PFSK-1 (cell line): ENCODE data around the gene ARF5.

ENCODE experiments used
- FOXP2 ChIP-seq: optimal IDR thresholded peaks from 2 replicates; pipeline ENCODE3; 2011; ENCODE audit warnings: borderline replicate concordance, control low read depth, inconsistent platforms; ENCODE audit not compliant: insufficient read depth; ENCODE audit errors: extremely low read length, extremely low read depth
- POLR2AphosphoS5 ChIP-seq: IDR thresholded peaks from 2 replicates; pipeline ENCODE4 v1.6.1; 2012; ENCODE audit warnings: low read depth, mild to moderate bottlenecking, control low read depth, low read length, moderate library complexity
- REST ChIP-seq, 2 experiments: IDR thresholded peaks; 2 replicates each; pipeline versions ENCODE4 v1.6.1 to v1.8.0; 2011 to 2012; ENCODE audit warnings: low read depth in 2 of 2, low read length in 2 of 2, control low read depth in 1 of 2, inconsistent platforms in 1 of 2, mild to moderate bottlenecking in 1 of 2, moderate library complexity in 1 of 2; ENCODE audit not compliant: insufficient read depth in 1 of 2
- SIN3A ChIP-seq: IDR thresholded peaks from 2 replicates; pipeline ENCODE4 v1.6.1; 2012; ENCODE audit warnings: mild to moderate bottlenecking, low read length, moderate library complexity, borderline replicate concordance; ENCODE audit not compliant: insufficient read depth
- TAF1 ChIP-seq: IDR thresholded peaks from 2 replicates; pipeline ENCODE4 v1.6.1; 2012; ENCODE audit warnings: low read length, control low read depth, borderline replicate concordance; ENCODE audit not compliant: insufficient read depth

ARF5 gene

GRCh38 chr7:127578711-127579275 is 9.4 kb upstream of the ARF5 start:
- no peak for TF ChIP-seq FOXP2
- no peak for TF ChIP-seq TAF1
- TF ChIP-seq REST (IDR thresholded peaks at IDR 0.05; ENCODE audit: insufficient read depth in 1 of 2, low read depth in 2 of 2, low read length in 2 of 2): no peak
- no peak for TF ChIP-seq SIN3A
- no peak for TF ChIP-seq POLR2AphosphoS5

GRCh38 chr7:127580612-127581011 is 7.6 kb upstream of the ARF5 start:
- TF ChIP-seq REST (IDR thresholded peaks at IDR 0.05; ENCODE audit: insufficient read depth in 1 of 2, low read depth in 2 of 2, low read length in 2 of 2) (no peak), FOXP2 (no peak), SIN3A (no peak), POLR2AphosphoS5 (no peak), TAF1 (no peak)

GRCh38 chr7:127581716-127582115 is 6.5 kb upstream of the ARF5 start:
- TF ChIP-seq TAF1: no peak
- TF ChIP-seq SIN3A: no peak
- TF ChIP-seq REST (IDR thresholded peaks at IDR 0.05; ENCODE audit: insufficient read depth in 1 of 2, low read depth in 2 of 2, low read length in 2 of 2): no peak
- no peak for TF ChIP-seq FOXP2
- TF ChIP-seq POLR2AphosphoS5: no peak

GRCh38 chr7:127582361-127582760 is 5.8 kb upstream of the ARF5 start:
- TF ChIP-seq TAF1: no peak
- TF ChIP-seq SIN3A: no peak
- TF ChIP-seq FOXP2: no peak
- no peak for TF ChIP-seq REST (IDR thresholded peaks at IDR 0.05; ENCODE audit: insufficient read depth in 1 of 2, low read depth in 2 of 2, low read length in 2 of 2)
- no peak for TF ChIP-seq POLR2AphosphoS5
